ENCODE data around the gene RAB31.
"Not testable (repeated sequence)": the region's sequence is repeated elsewhere in the genome, so short reads cannot be mapped to it uniquely, and the experiment has no call there.

RAB31 gene

DNA sequence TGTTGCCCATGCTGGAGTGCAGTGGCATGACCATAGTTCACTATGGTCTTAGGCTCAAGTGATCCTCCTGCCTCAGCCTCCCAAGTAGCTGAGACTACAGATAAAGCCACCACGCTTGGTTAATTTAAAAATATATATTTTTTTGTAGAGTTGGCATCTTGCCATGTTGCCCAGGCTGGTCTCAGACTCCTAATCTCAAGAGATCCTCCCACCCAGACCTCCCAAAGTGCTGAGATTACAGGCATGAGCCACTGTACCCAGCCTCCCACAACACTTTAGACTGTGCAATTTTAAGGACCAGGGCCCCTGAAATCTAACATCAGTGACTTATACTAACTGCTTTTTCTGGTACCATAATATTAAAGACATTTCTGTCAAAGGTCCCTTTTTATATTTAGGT is 182.9 kb downstream of the RAB31 start:
- Mint-ChIP-seq H3K9me3 (no peaks in the 10 kb centered on the region), H3K27ac (no peak overlapping the region), H3K4me3 (no peak overlapping the region), H3K27me3 (no peaks in the 10 kb centered on the region), H3K4me1 (ENCODE audit: low read depth) (no peaks in the 10 kb centered on the region), H3K36me3 (ENCODE audit: low read depth) (no peaks in the 10 kb centered on the region)
- intact Hi-C loops (cut with micrococcal nuclease): no loop called here

DNA sequence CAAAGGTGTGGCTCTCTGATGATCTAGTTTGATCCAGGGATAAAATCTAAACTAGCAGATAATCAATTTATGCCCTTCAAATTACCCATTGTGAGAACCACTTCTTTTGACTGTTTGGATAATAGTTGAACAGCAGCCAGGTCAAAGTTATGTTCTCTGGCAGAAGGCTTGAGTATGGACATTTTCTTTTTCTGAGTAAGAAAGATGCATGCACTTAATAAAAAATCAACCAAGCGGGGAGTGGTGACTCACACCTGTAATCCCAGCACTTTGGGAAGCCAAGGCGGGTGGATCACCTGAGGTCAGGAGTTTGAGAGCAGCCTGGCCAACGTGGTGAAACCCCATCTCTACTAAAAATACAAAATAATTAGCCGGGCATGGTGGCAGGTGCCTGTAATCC is 183.4 kb downstream of the RAB31 start:
- H3K36me3 Mint-ChIP-seq (ENCODE audit: low read depth); H3K27ac Mint-ChIP-seq; H3K9me3 Mint-ChIP-seq; intact Hi-C loops (cut with micrococcal nuclease); H3K4me1 Mint-ChIP-seq (ENCODE audit: low read depth); H3K4me3 Mint-ChIP-seq; H3K27me3 Mint-ChIP-seq: not testable (repeated sequence)

DNA sequence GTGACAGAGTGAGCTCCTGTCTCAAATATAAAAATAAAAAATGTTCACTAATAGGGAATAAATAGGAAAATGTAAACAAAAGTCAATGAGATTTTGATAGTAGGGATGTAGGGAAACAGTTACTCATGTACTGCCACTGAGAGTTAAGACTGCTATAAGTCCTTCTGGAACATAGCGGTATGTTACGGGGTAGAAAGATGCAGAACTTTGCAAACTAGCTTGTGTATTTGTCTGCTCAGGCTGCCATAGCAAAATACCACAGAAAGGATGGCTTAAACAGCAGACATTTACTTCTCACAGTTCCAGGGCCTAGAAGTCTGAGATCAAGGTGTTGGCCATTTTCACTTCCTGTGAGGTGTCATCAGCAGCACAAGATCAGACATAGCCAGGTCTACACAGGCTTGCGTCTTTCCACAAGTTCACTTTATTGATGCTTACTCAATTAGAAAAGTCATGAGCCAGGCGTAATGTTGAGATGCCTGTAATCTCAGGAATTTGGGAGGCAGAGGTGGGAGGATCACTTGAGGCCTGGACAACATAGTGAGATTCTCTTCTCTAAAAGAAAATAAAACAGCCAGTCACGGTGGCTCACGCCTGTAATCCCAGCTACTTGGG is 186.5 kb downstream of the RAB31 start:
- Mint-ChIP-seq H3K9me3 (no peaks in the 10 kb centered on the region), H3K27ac (no peak overlapping the region), H3K27me3 (no peaks in the 10 kb centered on the region), H3K36me3 (ENCODE audit: low read depth) (no peaks in the 10 kb centered on the region), H3K4me3 (no peak overlapping the region), H3K4me1 (ENCODE audit: low read depth) (no peaks in the 10 kb centered on the region)
- intact Hi-C loops (cut with micrococcal nuclease): no loop called here

DNA sequence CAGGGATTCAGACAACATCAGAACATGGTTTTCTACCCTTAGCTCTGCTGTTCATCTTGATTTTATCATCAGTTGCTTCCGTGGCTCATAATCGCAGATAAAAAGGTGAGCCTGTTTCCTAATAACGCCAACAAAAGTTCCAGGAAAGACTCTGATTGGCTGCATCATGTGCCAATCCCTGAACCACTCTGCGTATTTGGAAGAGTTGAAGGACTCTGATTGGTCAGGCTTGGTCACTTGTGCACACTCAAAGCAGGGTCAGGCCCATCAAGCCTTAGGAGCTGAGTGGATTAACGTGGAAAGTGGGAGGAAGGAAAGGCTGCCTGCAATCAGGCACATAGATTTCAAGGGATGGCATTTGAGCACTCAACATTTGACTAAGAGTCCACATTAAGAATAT is 189.0 kb downstream of the RAB31 start:
- Mint-ChIP-seq H3K36me3 (ENCODE audit: low read depth) (no peaks in the 10 kb centered on the region), H3K4me1 (ENCODE audit: low read depth) (no peaks in the 10 kb centered on the region), H3K27ac (no peak overlapping the region), H3K27me3 (no peaks in the 10 kb centered on the region), H3K9me3 (no peaks in the 10 kb centered on the region), H3K4me3 (no peak overlapping the region)
- intact Hi-C loops (cut with micrococcal nuclease): no loop called here

DNA sequence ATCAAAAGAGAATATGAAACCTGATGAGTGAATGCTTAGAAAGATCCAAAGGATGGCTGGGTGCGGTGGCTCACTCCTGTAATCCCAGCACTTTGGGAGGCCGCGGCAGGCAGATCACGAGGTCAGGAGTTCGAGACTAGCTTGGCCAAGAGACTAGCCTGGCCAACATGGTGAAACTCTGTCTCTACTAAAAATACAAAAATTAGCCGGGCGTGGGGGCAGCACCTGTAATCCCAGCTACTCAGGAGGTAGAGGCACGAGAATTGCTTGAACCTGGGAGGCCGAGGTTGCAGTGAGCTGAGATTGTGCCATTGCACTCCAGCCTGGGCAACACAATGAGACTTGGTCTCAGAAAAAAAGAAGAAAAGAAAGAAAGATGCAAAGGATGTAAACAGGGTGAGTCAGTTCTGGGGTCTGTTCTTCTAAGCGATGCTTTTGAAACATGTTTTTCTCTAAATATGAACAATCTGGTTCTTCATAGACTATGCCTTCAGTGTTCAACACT is 189.7 kb downstream of the RAB31 start:
- intact Hi-C loops (cut with micrococcal nuclease); H3K36me3 Mint-ChIP-seq (ENCODE audit: low read depth); H3K27me3 Mint-ChIP-seq; H3K4me3 Mint-ChIP-seq; H3K27ac Mint-ChIP-seq; H3K9me3 Mint-ChIP-seq; H3K4me1 Mint-ChIP-seq (ENCODE audit: low read depth): not testable (repeated sequence)

DNA sequence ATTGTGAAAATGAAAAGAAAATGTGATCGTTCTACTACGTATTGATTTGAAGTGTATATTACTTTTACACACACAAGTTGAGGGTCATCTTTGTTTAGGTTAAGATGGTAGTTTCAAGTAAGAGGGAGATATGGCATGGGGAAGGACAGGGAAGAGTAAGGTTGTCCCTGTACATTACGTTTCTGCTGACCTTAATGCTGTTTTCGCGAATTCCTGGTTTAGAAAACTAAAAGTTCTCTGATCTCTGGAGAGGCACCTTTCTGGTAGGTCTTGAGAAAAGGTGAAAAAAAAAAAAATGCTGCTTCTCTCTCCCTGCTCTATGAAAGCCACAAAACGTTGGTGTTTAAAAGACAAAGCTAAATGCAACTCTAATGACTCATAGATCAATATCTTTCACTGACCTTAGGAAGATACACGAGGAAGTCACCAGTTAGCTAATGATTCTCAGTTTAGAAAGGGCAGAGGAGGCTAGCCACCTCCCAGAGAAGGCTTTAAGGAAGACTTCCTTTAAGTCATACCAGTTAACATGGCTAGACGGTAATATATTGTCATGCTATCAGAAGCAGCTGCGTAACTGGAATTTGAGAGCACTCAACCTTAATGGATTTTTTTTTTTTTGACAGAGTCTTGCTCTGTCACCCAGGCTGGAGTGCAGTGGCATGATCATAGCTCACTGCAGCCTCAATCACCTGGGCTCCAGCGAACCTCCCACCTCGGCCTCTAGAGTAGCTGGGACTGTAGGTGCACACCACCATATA is 190.9 kb downstream of the RAB31 start:
- H3K27ac Mint-ChIP-seq: no peak overlapping the region
- intact Hi-C loops (cut with micrococcal nuclease): no loop called here
- H3K4me1 Mint-ChIP-seq (ENCODE audit: low read depth): no peaks in the 10 kb centered on the region
- H3K27me3 Mint-ChIP-seq: no peaks in the 10 kb centered on the region
- no peaks in the 10 kb centered on the region for H3K9me3 Mint-ChIP-seq
- H3K36me3 Mint-ChIP-seq (ENCODE audit: low read depth): no peaks in the 10 kb centered on the region
- no peak overlapping the region for H3K4me3 Mint-ChIP-seq

DNA sequence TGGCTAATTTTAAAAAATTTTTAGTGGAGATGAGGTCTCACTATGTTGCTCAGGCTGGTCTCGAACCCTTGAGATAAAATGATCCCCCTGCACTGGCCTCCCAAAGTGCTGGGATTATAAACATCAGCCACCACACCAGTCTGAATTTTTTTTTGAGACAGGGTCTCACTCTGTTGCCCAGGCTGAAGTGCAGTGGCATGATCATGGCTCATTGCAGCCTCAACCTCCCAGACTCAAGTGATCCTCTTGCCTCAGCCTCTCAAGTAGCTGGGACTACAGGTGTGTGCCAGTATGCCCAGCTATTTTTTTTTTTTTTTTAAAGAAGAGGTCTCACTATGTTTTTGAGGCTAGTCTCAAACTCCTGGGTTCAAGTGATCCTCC is 191.4 kb downstream of the RAB31 start:
- intact Hi-C loops (cut with micrococcal nuclease); H3K9me3 Mint-ChIP-seq; H3K36me3 Mint-ChIP-seq (ENCODE audit: low read depth); H3K27me3 Mint-ChIP-seq; H3K27ac Mint-ChIP-seq; H3K4me3 Mint-ChIP-seq; H3K4me1 Mint-ChIP-seq (ENCODE audit: low read depth): not testable (repeated sequence)

DNA sequence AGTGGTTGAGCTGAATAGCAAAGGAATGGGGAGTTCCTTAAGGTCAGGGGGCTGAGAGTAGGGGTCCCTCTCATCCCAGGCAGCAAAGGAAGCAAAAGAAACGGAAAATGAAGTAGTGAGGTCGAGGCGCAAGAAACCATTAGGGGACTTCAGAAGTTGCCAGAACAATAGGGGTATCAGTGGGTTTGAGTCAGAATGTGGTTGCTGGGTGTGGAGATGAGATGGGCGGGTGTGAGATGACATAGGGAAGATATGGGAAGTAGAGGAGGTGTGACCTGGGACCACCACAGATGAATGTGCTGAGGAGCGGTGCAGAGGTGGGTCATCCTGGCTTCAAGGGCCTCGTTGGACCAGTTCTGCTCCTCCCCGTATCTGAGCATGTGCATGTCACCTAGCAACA is 192.6 kb downstream of the RAB31 start:
- intact Hi-C loops (cut with micrococcal nuclease): no loop called here
- no peaks in the 10 kb centered on the region for H3K9me3 Mint-ChIP-seq

DNA sequence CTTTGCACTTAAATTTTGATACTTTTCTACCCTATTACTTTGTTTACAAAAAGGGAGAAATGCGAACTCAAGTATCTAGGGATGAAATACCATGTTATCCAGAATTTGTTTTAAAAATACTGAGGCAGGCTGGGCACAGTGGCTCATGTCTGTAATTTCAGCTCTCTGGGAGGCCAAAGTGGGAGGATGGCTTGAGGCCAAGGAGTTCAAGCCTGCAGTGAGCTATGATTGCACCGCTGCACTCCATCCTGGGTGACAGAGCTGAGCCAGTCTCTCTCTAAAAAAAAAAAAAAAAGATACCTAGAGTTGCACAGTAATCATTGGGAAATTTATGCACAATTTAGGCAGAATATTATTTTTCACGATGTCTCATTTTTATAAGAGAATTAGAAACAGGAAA is 193.3 kb downstream of the RAB31 start:
- no peaks in the 10 kb centered on the region for H3K27me3 Mint-ChIP-seq
- H3K4me3 Mint-ChIP-seq: no peak overlapping the region
- H3K36me3 Mint-ChIP-seq (ENCODE audit: low read depth): no peaks in the 10 kb centered on the region
- H3K27ac Mint-ChIP-seq: no peak overlapping the region
- peaks cover 6% of the 10 kb centered on the region for H3K4me1 Mint-ChIP-seq (ENCODE audit: low read depth)
- H3K9me3 Mint-ChIP-seq: no peaks in the 10 kb centered on the region
- intact Hi-C loops (cut with micrococcal nuclease): no loop called here

More for the DNA sequence above, 192.6 kb downstream of the RAB31 start:
- Mint-ChIP-seq H3K4me1 (ENCODE audit: low read depth) (no peaks in the 10 kb centered on the region), H3K27me3 (no peaks in the 10 kb centered on the region), H3K27ac (no peak overlapping the region), H3K4me3 (no peak overlapping the region), H3K36me3 (ENCODE audit: low read depth) (no peaks in the 10 kb centered on the region)

DNA sequence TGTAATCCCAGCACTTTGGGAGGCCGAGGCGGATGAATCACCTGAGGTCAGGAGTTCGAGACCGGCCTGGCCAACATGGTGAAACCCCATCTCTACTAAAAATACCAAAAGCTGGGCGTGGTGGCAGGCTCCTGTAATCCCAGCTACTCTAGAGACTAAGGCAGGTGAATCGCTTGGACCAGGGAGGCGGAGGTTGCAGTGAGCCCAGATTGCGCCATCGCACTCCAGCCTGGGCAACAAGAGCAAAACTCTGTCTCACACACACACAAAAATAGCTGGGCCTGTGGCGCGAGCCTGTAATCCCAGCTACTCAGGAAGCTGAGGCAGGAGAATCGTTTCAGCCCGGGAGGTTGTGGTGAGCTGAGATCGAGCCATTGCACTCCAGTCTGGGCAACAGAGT is 194.2 kb downstream of the RAB31 start:
- H3K36me3 Mint-ChIP-seq (ENCODE audit: low read depth); intact Hi-C loops (cut with micrococcal nuclease); H3K4me3 Mint-ChIP-seq; H3K27ac Mint-ChIP-seq; H3K9me3 Mint-ChIP-seq; H3K27me3 Mint-ChIP-seq: not testable (repeated sequence)
- peaks cover 15% of the 10 kb centered on the region for H3K4me1 Mint-ChIP-seq (ENCODE audit: low read depth)

DNA sequence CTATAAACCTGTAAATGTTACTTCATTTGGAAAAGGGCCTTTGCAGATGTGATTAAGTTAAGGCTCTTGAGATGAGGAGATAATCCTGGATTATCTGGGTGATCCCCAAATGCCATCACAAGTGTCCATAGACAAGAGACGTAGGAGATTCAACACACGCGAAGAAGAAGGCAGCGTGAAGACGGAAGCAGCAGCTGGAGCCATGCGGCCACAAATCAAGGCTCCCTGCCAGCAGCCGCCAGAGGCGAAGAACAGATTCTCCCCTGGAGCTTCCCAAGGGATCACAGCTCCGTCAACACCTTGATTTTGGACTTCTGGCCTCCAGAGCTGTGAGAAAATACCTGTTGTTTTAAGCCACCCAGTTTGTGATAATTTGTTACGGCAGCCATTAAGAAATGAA is 194.7 kb downstream of the RAB31 start:
- no peak overlapping the region for H3K4me3 Mint-ChIP-seq
- intact Hi-C loops (cut with micrococcal nuclease): no loop called here
- H3K4me1 Mint-ChIP-seq (ENCODE audit: low read depth): peaks cover 21% of the 10 kb centered on the region

DNA sequence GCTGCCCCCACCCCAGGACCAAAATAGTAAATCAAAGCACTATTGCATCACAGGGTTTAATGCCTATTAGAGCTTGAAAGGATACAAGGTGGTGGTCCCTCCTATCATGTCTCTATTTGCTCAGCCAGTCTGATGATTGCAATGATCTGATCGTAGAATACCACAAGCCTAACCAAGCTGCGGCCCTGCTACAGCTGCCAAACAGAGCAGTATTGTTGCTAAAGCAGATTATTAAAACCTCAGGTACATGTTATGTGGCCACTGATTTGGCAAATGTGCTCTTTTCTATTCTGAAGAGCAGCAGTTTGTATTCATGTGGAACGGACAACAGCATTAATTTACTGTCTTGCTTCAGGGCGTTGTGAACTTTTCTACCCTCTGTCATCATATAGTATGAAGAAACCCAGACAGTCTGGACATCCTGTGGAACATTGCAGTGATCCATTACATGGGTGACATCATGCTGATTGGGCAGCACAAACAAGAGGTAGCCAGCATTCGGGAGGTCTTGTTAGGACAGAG is 197.4 kb downstream of the RAB31 start:
- Mint-ChIP-seq H3K27ac (no peak overlapping the region), H3K27me3 (no peaks in the 10 kb centered on the region), H3K4me1 (ENCODE audit: low read depth) (peaks cover 35% of the 10 kb centered on the region), H3K36me3 (ENCODE audit: low read depth) (no peaks in the 10 kb centered on the region), H3K9me3 (no peaks in the 10 kb centered on the region), H3K4me3 (no peak overlapping the region)
- intact Hi-C loops (cut with micrococcal nuclease): loop anchor here (5.0 kb wide), 1 partner anchor 38 kb away; no protein-coding TSS in a partner anchor

More for the DNA sequence above, 194.7 kb downstream of the RAB31 start:
- Mint-ChIP-seq H3K36me3 (ENCODE audit: low read depth) (no peaks in the 10 kb centered on the region), H3K9me3 (no peaks in the 10 kb centered on the region), H3K27ac (no peak overlapping the region), H3K27me3 (no peaks in the 10 kb centered on the region)

DNA sequence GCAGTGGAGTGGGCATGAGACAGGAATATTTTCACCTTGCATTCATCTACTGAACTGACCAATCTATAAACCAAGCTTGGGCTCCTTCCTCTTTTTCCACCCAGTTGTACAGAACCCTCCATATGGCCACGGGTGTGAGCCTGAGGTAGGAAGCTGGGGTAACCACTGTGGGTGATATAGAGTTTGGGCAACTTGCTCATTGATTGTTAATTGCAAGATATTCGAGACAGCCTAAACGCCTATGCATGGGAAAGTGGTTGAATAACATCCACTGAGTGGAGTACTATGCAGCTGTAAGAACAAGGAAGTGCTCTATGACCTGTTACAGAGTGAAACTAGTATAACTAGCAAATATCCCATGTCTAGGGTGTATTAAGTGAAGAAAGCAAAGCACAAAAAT is 198.4 kb downstream of the RAB31 start:
- Mint-ChIP-seq H3K36me3 (ENCODE audit: low read depth) (no peaks in the 10 kb centered on the region), H3K4me1 (ENCODE audit: low read depth) (peaks cover 38% of the 10 kb centered on the region), H3K9me3 (no peaks in the 10 kb centered on the region), H3K4me3 (no peak overlapping the region), H3K27ac (no peak overlapping the region), H3K27me3 (no peaks in the 10 kb centered on the region)
- intact Hi-C loops (cut with micrococcal nuclease): loop anchor here (5.0 kb wide), 1 partner anchor 39 kb away; no protein-coding TSS in a partner anchor

DNA sequence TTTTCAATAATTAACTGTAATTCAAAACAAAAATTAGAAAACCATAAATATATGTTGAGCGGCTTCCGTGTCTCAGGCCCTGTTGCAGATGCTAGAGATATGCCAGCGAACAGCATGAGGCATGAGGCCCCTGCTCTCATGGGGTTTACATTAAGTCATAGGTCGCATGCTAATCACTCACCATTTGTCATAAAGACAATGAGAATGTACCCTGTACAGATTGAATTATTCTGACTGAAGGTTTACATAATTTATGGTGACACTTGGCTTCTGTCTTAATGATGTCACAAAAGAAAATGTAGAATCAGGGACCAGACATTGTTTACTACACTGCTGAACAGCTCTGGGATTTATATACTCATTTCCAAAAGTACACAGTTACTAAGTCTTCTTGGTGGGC is 199.8 kb downstream of the RAB31 start:
- Mint-ChIP-seq H3K27ac (no peak overlapping the region), H3K27me3 (no peaks in the 10 kb centered on the region), H3K36me3 (ENCODE audit: low read depth) (no peaks in the 10 kb centered on the region), H3K9me3 (no peaks in the 10 kb centered on the region), H3K4me1 (ENCODE audit: low read depth) (peaks cover 44% of the 10 kb centered on the region), H3K4me3 (no peak overlapping the region)
- intact Hi-C loops (cut with micrococcal nuclease): loop anchor here (5.0 kb wide), 1 partner anchor 41 kb away; no protein-coding TSS in a partner anchor

Data from dendritic cell treated with granulocyte-macrophage colony-stimulating factor and Interleukin-4, amounts not matched to agents 40 ng/mL and 50 ng/mL, for 4 days (primary cell).